Stomach (tissue), 4 donors: ENCODE measurements around the gene NOS1.

ENCODE experiments used
- CTCF ChIP-seq, 7 experiments: fragments of 450-650 bp in 4 of 7; fragments of 200-600 bp in 3 of 7; sonication (generic) in 3 of 7; IDR thresholded peaks; one replicate each; pipeline ENCODE4 v1.5.1; 2016 to 2019; ENCODE audit warnings: antibody characterized with exemption in 7 of 7, control low read depth in 2 of 7, mild to moderate bottlenecking in 1 of 7
- POLR2AphosphoS5 ChIP-seq, 3 donors: sonication (generic); formaldehyde crosslinking; IDR thresholded peaks; one replicate each; pipeline ENCODE4 v1.6.1; 2016; ENCODE audit warnings: antibody characterized with exemption in 3 of 3

- TF ChIP-seq CTCF (IDR thresholded peaks at IDR 0.05) (no peak), POLR2AphosphoS5 (IDR thresholded peaks at IDR 0.05) (no peak)
Measured at GRCh38 chr12:117352883-117353282, 8.5 kb downstream of the NOS1 start.
